ENCODE data around the gene STK10. TPM values are rescaled to one million over a fixed set of nuclear protein-coding genes. Genes with fewer than 3 reads are reported as not detected.

The STK10 gene
- total RNA-seq, 2 experiments from 2014 or later: 301 to 316 TPM

- no peaks in the 10 kb centered on the region for H3K9me3 Mint-ChIP-seq
- H3K36me3 Mint-ChIP-seq (ENCODE audit: low read depth): peaks cover 90% of the 10 kb centered on the region
- no peak overlapping the region for H3K27ac Mint-ChIP-seq
- H3K4me1 Mint-ChIP-seq: peaks cover 47% of the 10 kb centered on the region
- no peak for DNase-seq
- no peak overlapping the region for H3K4me3 Mint-ChIP-seq
- POLR2A ChIA-PET: interaction anchor here (0.8 to 1.9 kb wide), 3 partner anchors 11 to 45 kb away, joined by 3 to 9 read pairs (median 6); no protein-coding TSS in a partner anchor
- CTCF ChIA-PET: interaction anchor here (0.5 to 1.1 kb wide), 2 partner anchors 16 to 153 kb away, joined by 3 read pairs; no protein-coding TSS in a partner anchor
- no peaks in the 10 kb centered on the region for H3K27me3 Mint-ChIP-seq
Measured at GRCh38 chr5:172129256-172129910, 58.6 kb downstream of the STK10 start.

- Mint-ChIP-seq H3K4me1 (peaks cover 40% of the 10 kb centered on the region), H3K4me3 (no peak overlapping the region), H3K36me3 (ENCODE audit: low read depth) (peaks cover 90% of the 10 kb centered on the region), H3K9me3 (no peaks in the 10 kb centered on the region), H3K27me3 (no peaks in the 10 kb centered on the region), H3K27ac (peak overlapping the region; percentile 40)
- POLR2A ChIA-PET: interaction anchor here (0.8 to 1.1 kb wide), 2 partner anchors 9 to 47 kb away, joined by 4 to 5 read pairs; no protein-coding TSS in a partner anchor
- CTCF ChIA-PET: no interaction called here
- no peak for DNase-seq
Measured at GRCh38 chr5:172127581-172127980, 60.4 kb downstream of the STK10 start.

GRCh38 chr5:172123269-172123692, 64.7 kb downstream of the STK10 start:
- CTCF ChIA-PET: interaction anchor here (1.0 to 2.1 kb wide), 3 partner anchors 9 to 170 kb away, joined by 3 to 6 read pairs (median 3); partner anchors contain the start of gene STK10
- peaks cover 47% of the 10 kb centered on the region for H3K4me1 Mint-ChIP-seq
- no peaks in the 10 kb centered on the region for H3K27me3 Mint-ChIP-seq
- no peaks in the 10 kb centered on the region for H3K9me3 Mint-ChIP-seq
- no peak for DNase-seq
- peaks cover 73% of the 10 kb centered on the region for H3K36me3 Mint-ChIP-seq (ENCODE audit: low read depth)
- POLR2A ChIA-PET: interaction anchor here (1.1 to 1.5 kb wide), 6 partner anchors 9 to 64 kb away, joined by 3 to 8 read pairs (median 4); no protein-coding TSS in a partner anchor
- no peak overlapping the region for H3K4me3 Mint-ChIP-seq
- peak overlapping the region; percentile 48 for H3K27ac Mint-ChIP-seq

- POLR2A ChIA-PET: interaction anchor here (1.0 to 28.3 kb wide), 2 partner anchors 9 to 60 kb away, joined by 3 to 905 read pairs; partner anchors contain the start of gene STK10
- H3K4me1 Mint-ChIP-seq: peaks cover 65% of the 10 kb centered on the region
- no peak overlapping the region for H3K4me3 Mint-ChIP-seq
- no peak for DNase-seq
- H3K36me3 Mint-ChIP-seq (ENCODE audit: low read depth): peaks cover 72% of the 10 kb centered on the region
- no peaks in the 10 kb centered on the region for H3K9me3 Mint-ChIP-seq
- no peaks in the 10 kb centered on the region for H3K27me3 Mint-ChIP-seq
- CTCF ChIA-PET: interaction anchor here (1.3 kb wide), 1 partner anchor 69 kb away, joined by 5 read pairs; the partner anchor contains the start of gene STK10
- no peak overlapping the region for H3K27ac Mint-ChIP-seq
Measured at GRCh38 chr5:172119921-172120688, 67.9 kb downstream of the STK10 start.

- H3K27me3 Mint-ChIP-seq: no peaks in the 10 kb centered on the region
- peaks cover 68% of the 10 kb centered on the region for H3K36me3 Mint-ChIP-seq (ENCODE audit: low read depth)
- CTCF ChIA-PET: interaction anchor here (10.7 kb wide), 1 partner anchor 68 kb away, joined by 135 read pairs; the partner anchor contains the start of gene STK10
- H3K27ac Mint-ChIP-seq: peak overlapping the region; percentile 69
- no peaks in the 10 kb centered on the region for H3K9me3 Mint-ChIP-seq
- H3K4me1 Mint-ChIP-seq: peaks cover 67% of the 10 kb centered on the region
- POLR2A ChIA-PET: interaction anchor here (0.9 to 28.3 kb wide), 2 partner anchors 9 to 62 kb away, joined by 4 to 905 read pairs; partner anchors contain the start of gene STK10
- H3K4me3 Mint-ChIP-seq: no peak overlapping the region
- no peak for DNase-seq
Measured at GRCh38 chr5:172118891-172119290, 69.1 kb downstream of the STK10 start.

- H3K27ac Mint-ChIP-seq: peak overlapping the region; percentile 81
- H3K4me1 Mint-ChIP-seq: peaks cover 69% of the 10 kb centered on the region
- DNase-seq: no peak
- H3K27me3 Mint-ChIP-seq: no peaks in the 10 kb centered on the region
- H3K9me3 Mint-ChIP-seq: no peaks in the 10 kb centered on the region
- H3K4me3 Mint-ChIP-seq: no peak overlapping the region
- ChIA-PET POLR2A (interaction anchor here (0.9 to 28.3 kb wide), 4 partner anchors 9 to 62 kb away, joined by 3 to 905 read pairs (median 4); partner anchors contain the start of gene STK10), CTCF (interaction anchor here (0.6 to 10.7 kb wide), 2 partner anchors 22 to 68 kb away, joined by 4 to 135 read pairs; partner anchors contain the start of gene STK10)
- peaks cover 66% of the 10 kb centered on the region for H3K36me3 Mint-ChIP-seq (ENCODE audit: low read depth)
Measured at GRCh38 chr5:172117977-172118701, 69.9 kb downstream of the STK10 start.

- Mint-ChIP-seq H3K36me3 (ENCODE audit: low read depth) (peaks cover 76% of the 10 kb centered on the region), H3K4me1 (peaks cover 85% of the 10 kb centered on the region), H3K27ac (peak overlapping the region; percentile 97), H3K9me3 (no peaks in the 10 kb centered on the region), H3K4me3 (peak overlapping the region; percentile 79), H3K27me3 (no peaks in the 10 kb centered on the region)
- CTCF ChIA-PET: interaction anchor here (1.0 to 10.7 kb wide), 9 partner anchors 10 to 177 kb away, joined by 3 to 135 read pairs (median 7); partner anchors contain the start of gene STK10
- POLR2A ChIA-PET: interaction anchor here (1.0 to 28.3 kb wide), 12 partner anchors 8 to 169 kb away, joined by 3 to 905 read pairs (median 5); partner anchors contain the start of gene STK10
- DNase-seq: peak; percentile 58
Measured at GRCh38 chr5:172115541-172115982, 72.5 kb downstream of the STK10 start.

GRCh38 chr5:172114875-172115422, 73.1 kb downstream of the STK10 start:
- ChIA-PET CTCF (interaction anchor here (0.8 to 10.7 kb wide), 10 partner anchors 8 to 178 kb away, joined by 3 to 135 read pairs (median 6); partner anchors contain the start of gene STK10), POLR2A (interaction anchor here (1.0 to 28.3 kb wide), 15 partner anchors 8 to 250 kb away, joined by 3 to 905 read pairs (median 4); partner anchors contain the start of gene STK10)
- Mint-ChIP-seq H3K27ac (peak overlapping the region; percentile 97), H3K36me3 (ENCODE audit: low read depth) (peaks cover 77% of the 10 kb centered on the region), H3K4me3 (peak overlapping the region; percentile 79), H3K9me3 (no peaks in the 10 kb centered on the region), H3K27me3 (no peaks in the 10 kb centered on the region), H3K4me1 (peaks cover 86% of the 10 kb centered on the region)
- peak; percentile 92 for DNase-seq

GRCh38 chr5:172113036-172113435, 75.0 kb downstream of the STK10 start:
- H3K9me3 Mint-ChIP-seq: no peaks in the 10 kb centered on the region
- peak overlapping the region; percentile 99 for H3K27ac Mint-ChIP-seq
- ChIA-PET CTCF (interaction anchor here (1.7 to 10.7 kb wide), 5 partner anchors 61 to 74 kb away, joined by 3 to 135 read pairs (median 32); partner anchors contain the start of gene STK10), POLR2A (interaction anchor here (0.6 to 28.3 kb wide), 4 partner anchors 37 to 81 kb away, joined by 3 to 905 read pairs (median 4); partner anchors contain the start of genes EFCAB9 and STK10)
- peak overlapping the region; percentile 74 for H3K4me3 Mint-ChIP-seq
- peaks cover 88% of the 10 kb centered on the region for H3K4me1 Mint-ChIP-seq
- DNase-seq: peak; percentile 92
- H3K36me3 Mint-ChIP-seq (ENCODE audit: low read depth): peaks cover 78% of the 10 kb centered on the region
- no peaks in the 10 kb centered on the region for H3K27me3 Mint-ChIP-seq

GRCh38 chr5:172111852-172112225, 76.2 kb downstream of the STK10 start:
- Mint-ChIP-seq H3K4me1 (peaks cover 92% of the 10 kb centered on the region), H3K27ac (peak overlapping the region; percentile 99), H3K4me3 (peak overlapping the region; percentile 74), H3K27me3 (no peaks in the 10 kb centered on the region), H3K36me3 (ENCODE audit: low read depth) (peaks cover 81% of the 10 kb centered on the region), H3K9me3 (no peaks in the 10 kb centered on the region)
- POLR2A ChIA-PET: interaction anchor here (1.0 to 28.3 kb wide), 9 partner anchors 8 to 105 kb away, joined by 3 to 905 read pairs (median 4); partner anchors contain the start of genes FBXW11 and STK10
- DNase-seq: no peak
- CTCF ChIA-PET: interaction anchor here (1.0 to 10.7 kb wide), 6 partner anchors 63 to 173 kb away, joined by 3 to 135 read pairs (median 12); partner anchors contain the start of genes STK10 and UBTD2

Measured in activated CD4-positive, alpha-beta memory T cell treated with anti-CD3 and anti-CD28 coated beads, Interleukin-2, amount 10 ng/mL, durations not matched to agents 7 days and 5 days (primary cell).